NCI-H2227 (cell line): ENCODE measurements around the gene BMAL1.
"Not testable (repeated sequence)": the region's sequence is repeated elsewhere in the genome, so short reads cannot be mapped to it uniquely, and the experiment has no call there.

Experiments
- DNase-seq: peaks from one replicate; lab custom pipeline; 2025; ENCODE audit not compliant: unreplicated experiment; lab: John Stamatoyannopoulos, UW

BMAL1 gene

GRCh38 chr11:13436836-13437235 is 159.2 kb downstream of the BMAL1 start:
- not testable (repeated sequence) for DNase-seq
